GM23338 (cell line): Measurements from ENCODE around the gene SEMA4A. TPM values are rescaled to one million over a fixed set of nuclear protein-coding genes. Genes with fewer than 3 reads are reported as not detected.

Experiments
- ATAC-seq: fragments of 200-7000 bp; cut with Tn5 transposase; 3 replicates; pipeline ENCODE4 v1.9.1; 2020
- DNase-seq: peaks from one replicate; pipeline ENCODE4 v3.0.0-alpha.2; 2015; ENCODE audit warnings: low spot score
- H2AFZ ChIP-seq: fragments of 200-600 bp; sonication (generic); 2 replicates; pipeline ENCODE4 v1.8.0; 2016; ENCODE audit warnings: antibody characterized with exemption, mild to moderate bottlenecking, moderate library complexity
- H3F3A ChIP-seq: fragments of 200-600 bp; sonication (generic); replicated peaks from 2 replicates; pipeline ENCODE4 v1.8.0; 2017; ENCODE audit warnings: antibody characterized with exemption, mixed run types, low read depth
- H3K27ac ChIP-seq: fragments of 200-600 bp; sonication (generic); 2 replicates; pipeline ENCODE4 v1.6.1; 2016; ENCODE audit warnings: low read depth
- H3K27me3 ChIP-seq: fragments of 200-600 bp; sonication (generic); 2 replicates; pipeline ENCODE4 v1.8.0; 2016; ENCODE audit warnings: mild to moderate bottlenecking, mixed run types, moderate library complexity; ENCODE audit not compliant: insufficient read depth
- H3K36me3 ChIP-seq: fragments of 200-600 bp; sonication (generic); 2 replicates; pipeline ENCODE4 v1.8.0; 2016; ENCODE audit warnings: mild to moderate bottlenecking; ENCODE audit not compliant: insufficient read depth
- H3K4me1 ChIP-seq: fragments of 200-600 bp; sonication (generic); 2 replicates; pipeline ENCODE4 v1.8.0; 2016; ENCODE audit warnings: mild to moderate bottlenecking, moderate library complexity; ENCODE audit not compliant: insufficient read depth
- H3K4me2 ChIP-seq: fragments of 200-600 bp; sonication (generic); 2 replicates; pipeline ENCODE4 v1.7.1; 2017; ENCODE audit warnings: mixed run types
- H3K4me3 ChIP-seq: fragments of 200-600 bp; sonication (generic); 2 replicates; pipeline ENCODE4 v1.6.1; 2016; ENCODE audit warnings: mixed run types
- H3K79me2 ChIP-seq: fragments of 200-600 bp; sonication (generic); replicated peaks from 2 replicates; pipeline ENCODE4 v1.8.0; 2017; ENCODE audit warnings: mild to moderate bottlenecking; ENCODE audit not compliant: insufficient read depth
- H3K9me2 ChIP-seq: fragments of 200-600 bp; sonication (generic); 2 replicates; pipeline ENCODE4 v1.8.0; 2017; ENCODE audit not compliant: insufficient read depth
- H4K20me1 ChIP-seq: fragments of 200-600 bp; sonication (generic); replicated peaks from 2 replicates; pipeline ENCODE4 v1.8.0; 2017; ENCODE audit warnings: mild to moderate bottlenecking; ENCODE audit not compliant: insufficient read depth
- H3K27ac Mint-ChIP-seq: 2 replicates; pipeline ENCODE4 v1.8.0; 2020; ENCODE audit warnings: inconsistent platforms, mild to moderate bottlenecking, moderate library complexity, mixed read lengths
- H3K27me3 Mint-ChIP-seq: 3 replicates; pipeline ENCODE4 v1.8.0; 2022; ENCODE audit warnings: low read depth, mild to moderate bottlenecking, moderate library complexity, mixed read lengths, inconsistent platforms; ENCODE audit not compliant: insufficient read depth, poor library complexity
- H3K36me3 Mint-ChIP-seq: 3 replicates; pipeline ENCODE4 v1.8.0; 2021; ENCODE audit warnings: low read depth, mild to moderate bottlenecking, inconsistent platforms, moderate library complexity, mixed read lengths
- H3K4me1 Mint-ChIP-seq: 3 replicates; pipeline ENCODE4 v1.8.0; 2020; ENCODE audit warnings: mild to moderate bottlenecking, inconsistent platforms, mixed read lengths
- H3K4me3 Mint-ChIP-seq: 3 replicates; pipeline ENCODE4 v1.8.0; 2021; ENCODE audit warnings: moderate library complexity, mild to moderate bottlenecking, inconsistent platforms, mixed read lengths
- H3K9me3 Mint-ChIP-seq: 3 replicates; pipeline ENCODE4 v1.8.0; 2020; ENCODE audit warnings: moderate library complexity, mild to moderate bottlenecking, inconsistent platforms, mixed read lengths
- CREB1 ChIP-seq: fragments of 250-450 bp; sonication (Bioruptor Pico); IDR thresholded peaks from 2 replicates; pipeline ENCODE4 v1.5.0; 2020; ENCODE audit warnings: low read depth, mild to moderate bottlenecking, moderate library complexity
- EZH2 ChIP-seq: fragments of 200-600 bp; sonication (generic); IDR thresholded peaks from one replicate; pipeline ENCODE4 v1.8.0; 2017; ENCODE audit warnings: antibody characterized with exemption, mild to moderate bottlenecking, low read depth; ENCODE audit not compliant: unreplicated experiment
- EZH2phosphoT487 ChIP-seq: fragments of 200-600 bp; sonication (generic); IDR thresholded peaks from one replicate; pipeline ENCODE4 v1.8.1; 2018; ENCODE audit warnings: antibody characterized with exemption; ENCODE audit not compliant: unreplicated experiment
- JUNB ChIP-seq: IDR thresholded peaks from one replicate; pipeline ENCODE4 v1.6.1; 2016; ENCODE audit warnings: antibody characterized with exemption; ENCODE audit not compliant: unreplicated experiment
- NANOG ChIP-seq: IDR thresholded peaks from 2 replicates; pipeline ENCODE4 v1.6.1; 2016; ENCODE audit warnings: antibody characterized with exemption, borderline replicate concordance
- POLR2AphosphoS5 ChIP-seq: IDR thresholded peaks from 2 replicates; pipeline ENCODE4 v1.6.1; 2016; ENCODE audit warnings: antibody characterized with exemption, low read depth
- STAT1 ChIP-seq: IDR thresholded peaks from one replicate; pipeline ENCODE4 v1.6.1; 2016; ENCODE audit warnings: antibody characterized with exemption; ENCODE audit not compliant: unreplicated experiment
- ZNF331 ChIP-seq: fragments of 250-450 bp; sonication (Bioruptor Pico); IDR thresholded peaks from 2 replicates; pipeline ENCODE4 v1.5.0; 2020; ENCODE audit warnings: low read depth, mild to moderate bottlenecking, moderate library complexity
- polyA plus RNA-seq: library from polyadenylated mRNA; unstranded; fragments of >200 nt; fragmentation: Nextera tagmentation; extraction: Ambion mirVana; gene quantifications from 2 replicates; pipeline ENCODE4 v1.2.1, GENCODE V29; 2016
- total RNA-seq: library from RNA; depleted of rRNA; stranded (reverse); fragments of >200 nt; shearing (Covaris generic); gene quantifications from 2 replicates; pipeline ENCODE4 v1.2.3, GENCODE V29; 2014
- TF ChIP-seq, protein P1 (sequence below): IDR thresholded peaks from one replicate; pipeline ENCODE4 v1.6.1; 2018; ENCODE audit warnings: antibody characterized with exemption; ENCODE audit not compliant: unreplicated experiment
- TF ChIP-seq, protein P2 (sequence below), 2 experiments: fragments of 200-600 bp in 1 of 2; sonication (generic) in 1 of 2; conservative IDR thresholded peaks; 2 replicates each; pipeline versions ENCODE4 v1.5.1 to v1.6.1; 2016 to 2017; ENCODE audit warnings: antibody characterized with exemption in 2 of 2, low read depth in 2 of 2, mild to moderate bottlenecking in 2 of 2, moderate library complexity in 1 of 2
- TF ChIP-seq, protein P3 (sequence below): fragments of 250-450 bp; sonication (Bioruptor Pico); IDR thresholded peaks from 2 replicates; pipeline ENCODE4 v1.5.0; 2020; ENCODE audit warnings: mild to moderate bottlenecking, moderate library complexity
- TF ChIP-seq, protein P4 (sequence below): IDR thresholded peaks from 2 replicates; pipeline ENCODE4 v1.6.1; 2016; ENCODE audit warnings: antibody characterized with exemption

The SEMA4A gene
- total and polyA plus RNA-seq, 2 experiments from 2014 or later, result 5.5 to 20.2 TPM

DNA sequence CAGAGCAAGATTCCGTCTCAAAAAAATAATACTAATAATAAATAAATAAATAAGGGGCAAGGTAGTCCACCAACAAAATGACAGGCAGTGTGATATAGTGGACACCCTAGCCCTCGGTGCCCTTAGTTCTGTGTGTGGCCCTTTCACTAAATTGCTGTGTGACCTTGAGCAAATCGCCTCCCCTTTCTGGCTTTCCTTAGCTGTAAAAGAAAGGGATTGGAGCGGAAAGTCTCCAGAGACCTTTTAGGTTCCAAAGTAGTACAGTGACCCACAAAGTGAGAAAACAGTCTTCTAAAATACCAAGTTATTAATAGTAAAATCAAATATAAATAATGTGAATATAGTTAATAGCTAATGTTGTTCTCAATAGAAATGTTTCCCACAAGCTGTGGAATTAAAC lies 31.3 kb upstream of the SEMA4A start:
- TF ChIP-seq, protein P1, sequence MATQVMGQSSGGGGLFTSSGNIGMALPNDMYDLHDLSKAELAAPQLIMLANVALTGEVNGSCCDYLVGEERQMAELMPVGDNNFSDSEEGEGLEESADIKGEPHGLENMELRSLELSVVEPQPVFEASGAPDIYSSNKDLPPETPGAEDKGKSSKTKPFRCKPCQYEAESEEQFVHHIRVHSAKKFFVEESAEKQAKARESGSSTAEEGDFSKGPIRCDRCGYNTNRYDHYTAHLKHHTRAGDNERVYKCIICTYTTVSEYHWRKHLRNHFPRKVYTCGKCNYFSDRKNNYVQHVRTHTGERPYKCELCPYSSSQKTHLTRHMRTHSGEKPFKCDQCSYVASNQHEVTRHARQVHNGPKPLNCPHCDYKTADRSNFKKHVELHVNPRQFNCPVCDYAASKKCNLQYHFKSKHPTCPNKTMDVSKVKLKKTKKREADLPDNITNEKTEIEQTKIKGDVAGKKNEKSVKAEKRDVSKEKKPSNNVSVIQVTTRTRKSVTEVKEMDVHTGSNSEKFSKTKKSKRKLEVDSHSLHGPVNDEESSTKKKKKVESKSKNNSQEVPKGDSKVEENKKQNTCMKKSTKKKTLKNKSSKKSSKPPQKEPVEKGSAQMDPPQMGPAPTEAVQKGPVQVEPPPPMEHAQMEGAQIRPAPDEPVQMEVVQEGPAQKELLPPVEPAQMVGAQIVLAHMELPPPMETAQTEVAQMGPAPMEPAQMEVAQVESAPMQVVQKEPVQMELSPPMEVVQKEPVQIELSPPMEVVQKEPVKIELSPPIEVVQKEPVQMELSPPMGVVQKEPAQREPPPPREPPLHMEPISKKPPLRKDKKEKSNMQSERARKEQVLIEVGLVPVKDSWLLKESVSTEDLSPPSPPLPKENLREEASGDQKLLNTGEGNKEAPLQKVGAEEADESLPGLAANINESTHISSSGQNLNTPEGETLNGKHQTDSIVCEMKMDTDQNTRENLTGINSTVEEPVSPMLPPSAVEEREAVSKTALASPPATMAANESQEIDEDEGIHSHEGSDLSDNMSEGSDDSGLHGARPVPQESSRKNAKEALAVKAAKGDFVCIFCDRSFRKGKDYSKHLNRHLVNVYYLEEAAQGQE, result no peak
- TF ChIP-seq, protein P2, sequence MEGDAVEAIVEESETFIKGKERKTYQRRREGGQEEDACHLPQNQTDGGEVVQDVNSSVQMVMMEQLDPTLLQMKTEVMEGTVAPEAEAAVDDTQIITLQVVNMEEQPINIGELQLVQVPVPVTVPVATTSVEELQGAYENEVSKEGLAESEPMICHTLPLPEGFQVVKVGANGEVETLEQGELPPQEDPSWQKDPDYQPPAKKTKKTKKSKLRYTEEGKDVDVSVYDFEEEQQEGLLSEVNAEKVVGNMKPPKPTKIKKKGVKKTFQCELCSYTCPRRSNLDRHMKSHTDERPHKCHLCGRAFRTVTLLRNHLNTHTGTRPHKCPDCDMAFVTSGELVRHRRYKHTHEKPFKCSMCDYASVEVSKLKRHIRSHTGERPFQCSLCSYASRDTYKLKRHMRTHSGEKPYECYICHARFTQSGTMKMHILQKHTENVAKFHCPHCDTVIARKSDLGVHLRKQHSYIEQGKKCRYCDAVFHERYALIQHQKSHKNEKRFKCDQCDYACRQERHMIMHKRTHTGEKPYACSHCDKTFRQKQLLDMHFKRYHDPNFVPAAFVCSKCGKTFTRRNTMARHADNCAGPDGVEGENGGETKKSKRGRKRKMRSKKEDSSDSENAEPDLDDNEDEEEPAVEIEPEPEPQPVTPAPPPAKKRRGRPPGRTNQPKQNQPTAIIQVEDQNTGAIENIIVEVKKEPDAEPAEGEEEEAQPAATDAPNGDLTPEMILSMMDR (conservative IDR thresholded peaks at IDR 0.05; ENCODE audit: low read depth in 2 of 2), result no peak
- TF ChIP-seq, protein P3, sequence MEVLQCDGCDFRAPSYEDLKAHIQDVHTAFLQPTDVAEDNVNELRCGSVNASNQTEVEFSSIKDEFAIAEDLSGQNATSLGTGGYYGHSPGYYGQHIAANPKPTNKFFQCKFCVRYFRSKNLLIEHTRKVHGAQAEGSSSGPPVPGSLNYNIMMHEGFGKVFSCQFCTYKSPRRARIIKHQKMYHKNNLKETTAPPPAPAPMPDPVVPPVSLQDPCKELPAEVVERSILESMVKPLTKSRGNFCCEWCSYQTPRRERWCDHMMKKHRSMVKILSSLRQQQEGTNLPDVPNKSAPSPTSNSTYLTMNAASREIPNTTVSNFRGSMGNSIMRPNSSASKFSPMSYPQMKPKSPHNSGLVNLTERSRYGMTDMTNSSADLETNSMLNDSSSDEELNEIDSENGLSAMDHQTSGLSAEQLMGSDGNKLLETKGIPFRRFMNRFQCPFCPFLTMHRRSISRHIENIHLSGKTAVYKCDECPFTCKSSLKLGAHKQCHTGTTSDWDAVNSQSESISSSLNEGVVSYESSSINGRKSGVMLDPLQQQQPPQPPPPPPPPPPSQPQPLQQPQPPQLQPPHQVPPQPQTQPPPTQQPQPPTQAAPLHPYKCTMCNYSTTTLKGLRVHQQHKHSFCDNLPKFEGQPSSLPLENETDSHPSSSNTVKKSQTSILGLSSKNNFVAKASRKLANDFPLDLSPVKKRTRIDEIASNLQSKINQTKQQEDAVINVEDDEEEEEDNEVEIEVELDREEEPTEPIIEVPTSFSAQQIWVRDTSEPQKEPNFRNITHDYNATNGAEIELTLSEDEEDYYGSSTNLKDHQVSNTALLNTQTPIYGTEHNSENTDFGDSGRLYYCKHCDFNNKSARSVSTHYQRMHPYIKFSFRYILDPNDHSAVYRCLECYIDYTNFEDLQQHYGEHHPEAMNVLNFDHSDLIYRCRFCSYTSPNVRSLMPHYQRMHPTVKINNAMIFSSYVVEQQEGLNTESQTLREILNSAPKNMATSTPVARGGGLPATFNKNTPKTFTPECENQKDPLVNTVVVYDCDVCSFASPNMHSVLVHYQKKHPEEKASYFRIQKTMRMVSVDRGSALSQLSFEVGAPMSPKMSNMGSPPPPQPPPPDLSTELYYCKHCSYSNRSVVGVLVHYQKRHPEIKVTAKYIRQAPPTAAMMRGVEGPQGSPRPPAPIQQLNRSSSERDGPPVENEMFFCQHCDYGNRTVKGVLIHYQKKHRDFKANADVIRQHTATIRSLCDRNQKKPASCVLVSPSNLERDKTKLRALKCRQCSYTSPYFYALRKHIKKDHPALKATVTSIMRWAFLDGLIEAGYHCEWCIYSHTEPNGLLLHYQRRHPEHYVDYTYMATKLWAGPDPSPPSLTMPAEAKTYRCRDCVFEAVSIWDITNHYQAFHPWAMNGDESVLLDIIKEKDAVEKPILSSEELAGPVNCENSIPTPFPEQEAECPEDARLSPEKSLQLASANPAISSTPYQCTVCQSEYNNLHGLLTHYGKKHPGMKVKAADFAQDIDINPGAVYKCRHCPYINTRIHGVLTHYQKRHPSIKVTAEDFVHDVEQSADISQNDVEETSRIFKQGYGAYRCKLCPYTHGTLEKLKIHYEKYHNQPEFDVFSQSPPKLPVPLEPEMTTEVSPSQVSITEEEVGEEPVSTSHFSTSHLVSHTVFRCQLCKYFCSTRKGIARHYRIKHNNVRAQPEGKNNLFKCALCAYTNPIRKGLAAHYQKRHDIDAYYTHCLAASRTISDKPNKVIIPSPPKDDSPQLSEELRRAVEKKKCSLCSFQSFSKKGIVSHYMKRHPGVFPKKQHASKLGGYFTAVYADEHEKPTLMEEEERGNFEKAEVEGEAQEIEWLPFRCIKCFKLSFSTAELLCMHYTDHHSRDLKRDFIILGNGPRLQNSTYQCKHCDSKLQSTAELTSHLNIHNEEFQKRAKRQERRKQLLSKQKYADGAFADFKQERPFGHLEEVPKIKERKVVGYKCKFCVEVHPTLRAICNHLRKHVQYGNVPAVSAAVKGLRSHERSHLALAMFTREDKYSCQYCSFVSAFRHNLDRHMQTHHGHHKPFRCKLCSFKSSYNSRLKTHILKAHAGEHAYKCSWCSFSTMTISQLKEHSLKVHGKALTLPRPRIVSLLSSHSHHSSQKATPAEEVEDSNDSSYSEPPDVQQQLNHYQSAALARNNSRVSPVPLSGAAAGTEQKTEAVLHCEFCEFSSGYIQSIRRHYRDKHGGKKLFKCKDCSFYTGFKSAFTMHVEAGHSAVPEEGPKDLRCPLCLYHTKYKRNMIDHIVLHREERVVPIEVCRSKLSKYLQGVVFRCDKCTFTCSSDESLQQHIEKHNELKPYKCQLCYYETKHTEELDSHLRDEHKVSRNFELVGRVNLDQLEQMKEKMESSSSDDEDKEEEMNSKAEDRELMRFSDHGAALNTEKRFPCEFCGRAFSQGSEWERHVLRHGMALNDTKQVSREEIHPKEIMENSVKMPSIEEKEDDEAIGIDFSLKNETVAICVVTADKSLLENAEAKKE (CRISPR knock-in tag), result no peak
- TF ChIP-seq EZH2phosphoT487 (no peak), NANOG (no peak), STAT1 (no peak), CREB1 (CRISPR knock-in tag) (no peak), JUNB (no peak), EZH2 (no peak), POLR2AphosphoS5 (no peak), ZNF331 (CRISPR knock-in tag) (no peak)
- TF ChIP-seq, protein P4, sequence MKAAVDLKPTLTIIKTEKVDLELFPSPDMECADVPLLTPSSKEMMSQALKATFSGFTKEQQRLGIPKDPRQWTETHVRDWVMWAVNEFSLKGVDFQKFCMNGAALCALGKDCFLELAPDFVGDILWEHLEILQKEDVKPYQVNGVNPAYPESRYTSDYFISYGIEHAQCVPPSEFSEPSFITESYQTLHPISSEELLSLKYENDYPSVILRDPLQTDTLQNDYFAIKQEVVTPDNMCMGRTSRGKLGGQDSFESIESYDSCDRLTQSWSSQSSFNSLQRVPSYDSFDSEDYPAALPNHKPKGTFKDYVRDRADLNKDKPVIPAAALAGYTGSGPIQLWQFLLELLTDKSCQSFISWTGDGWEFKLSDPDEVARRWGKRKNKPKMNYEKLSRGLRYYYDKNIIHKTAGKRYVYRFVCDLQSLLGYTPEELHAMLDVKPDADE, result no peak
- peaks cover 25% of the 10 kb centered on the region for H3K79me2 ChIP-seq
- H3K27me3 Mint-ChIP-seq, result peaks cover 40% of the 10 kb centered on the region
- no peak overlapping the region for H2AFZ ChIP-seq
- H3K36me3 ChIP-seq, result no peaks in the 10 kb centered on the region
- DNase-seq (no peak), ATAC-seq (no peak)
- no peak overlapping the region; the same call in 1 of the 2 replicates for H3K27ac Mint-ChIP-seq
- H3K4me3 ChIP-seq, result no peak overlapping the region
- no peaks in the 10 kb centered on the region; the same call in 2 of the 3 replicates for H3K9me3 Mint-ChIP-seq
- H3K4me1 ChIP-seq, result peaks cover 42% of the 10 kb centered on the region
- H3K4me1 Mint-ChIP-seq, result peaks cover 58% of the 10 kb centered on the region
- peak overlapping the region; percentile 69; the same call in 1 of the 2 replicates for H3K4me2 ChIP-seq
- no peak overlapping the region; the same call in 2 of the 3 replicates for H3K4me3 Mint-ChIP-seq
- no peaks in the 10 kb centered on the region for H3K27me3 ChIP-seq
- H4K20me1 ChIP-seq, result no peaks in the 10 kb centered on the region
- H3K27ac ChIP-seq, result no peak overlapping the region
- no peaks in the 10 kb centered on the region; the same call in 2 of the 3 replicates for H3K36me3 Mint-ChIP-seq
- 0 out of 2 replicates have a peak, but pooled peaks cover 3% of the 10 kb centered on the region for H3F3A ChIP-seq
- H3K9me2 ChIP-seq, result no peaks in the 10 kb centered on the region
